ENCODE data around the gene MMAB.

MMAB gene

DNA sequence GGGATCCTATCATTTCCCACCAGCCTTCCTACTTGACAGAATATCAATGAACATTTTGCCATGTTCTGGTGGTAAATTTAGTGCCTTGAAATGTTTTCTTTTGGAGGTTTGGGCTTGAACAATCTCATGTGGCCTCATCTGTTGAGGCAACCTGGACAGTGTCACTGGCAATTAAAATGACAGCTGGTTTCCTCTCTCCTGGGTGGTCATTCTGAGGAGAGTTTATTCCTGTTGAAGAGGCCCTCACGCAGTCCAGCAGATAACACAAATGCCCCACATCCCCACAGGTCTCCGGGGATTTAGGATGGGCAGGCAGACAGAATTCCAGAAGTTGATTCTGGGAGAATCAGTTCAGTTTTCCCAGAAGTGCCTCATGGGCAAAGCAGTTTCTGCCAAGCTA, 41.9 kb downstream of the MMAB start:
- TF ChIP-seq, protein P1, sequence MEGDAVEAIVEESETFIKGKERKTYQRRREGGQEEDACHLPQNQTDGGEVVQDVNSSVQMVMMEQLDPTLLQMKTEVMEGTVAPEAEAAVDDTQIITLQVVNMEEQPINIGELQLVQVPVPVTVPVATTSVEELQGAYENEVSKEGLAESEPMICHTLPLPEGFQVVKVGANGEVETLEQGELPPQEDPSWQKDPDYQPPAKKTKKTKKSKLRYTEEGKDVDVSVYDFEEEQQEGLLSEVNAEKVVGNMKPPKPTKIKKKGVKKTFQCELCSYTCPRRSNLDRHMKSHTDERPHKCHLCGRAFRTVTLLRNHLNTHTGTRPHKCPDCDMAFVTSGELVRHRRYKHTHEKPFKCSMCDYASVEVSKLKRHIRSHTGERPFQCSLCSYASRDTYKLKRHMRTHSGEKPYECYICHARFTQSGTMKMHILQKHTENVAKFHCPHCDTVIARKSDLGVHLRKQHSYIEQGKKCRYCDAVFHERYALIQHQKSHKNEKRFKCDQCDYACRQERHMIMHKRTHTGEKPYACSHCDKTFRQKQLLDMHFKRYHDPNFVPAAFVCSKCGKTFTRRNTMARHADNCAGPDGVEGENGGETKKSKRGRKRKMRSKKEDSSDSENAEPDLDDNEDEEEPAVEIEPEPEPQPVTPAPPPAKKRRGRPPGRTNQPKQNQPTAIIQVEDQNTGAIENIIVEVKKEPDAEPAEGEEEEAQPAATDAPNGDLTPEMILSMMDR (IDR thresholded peaks at IDR 0.05; ENCODE audit: extremely low read depth, missing control alignments) = no peak
- no peak for DNase-seq (ENCODE audit: low spot score)

DNA sequence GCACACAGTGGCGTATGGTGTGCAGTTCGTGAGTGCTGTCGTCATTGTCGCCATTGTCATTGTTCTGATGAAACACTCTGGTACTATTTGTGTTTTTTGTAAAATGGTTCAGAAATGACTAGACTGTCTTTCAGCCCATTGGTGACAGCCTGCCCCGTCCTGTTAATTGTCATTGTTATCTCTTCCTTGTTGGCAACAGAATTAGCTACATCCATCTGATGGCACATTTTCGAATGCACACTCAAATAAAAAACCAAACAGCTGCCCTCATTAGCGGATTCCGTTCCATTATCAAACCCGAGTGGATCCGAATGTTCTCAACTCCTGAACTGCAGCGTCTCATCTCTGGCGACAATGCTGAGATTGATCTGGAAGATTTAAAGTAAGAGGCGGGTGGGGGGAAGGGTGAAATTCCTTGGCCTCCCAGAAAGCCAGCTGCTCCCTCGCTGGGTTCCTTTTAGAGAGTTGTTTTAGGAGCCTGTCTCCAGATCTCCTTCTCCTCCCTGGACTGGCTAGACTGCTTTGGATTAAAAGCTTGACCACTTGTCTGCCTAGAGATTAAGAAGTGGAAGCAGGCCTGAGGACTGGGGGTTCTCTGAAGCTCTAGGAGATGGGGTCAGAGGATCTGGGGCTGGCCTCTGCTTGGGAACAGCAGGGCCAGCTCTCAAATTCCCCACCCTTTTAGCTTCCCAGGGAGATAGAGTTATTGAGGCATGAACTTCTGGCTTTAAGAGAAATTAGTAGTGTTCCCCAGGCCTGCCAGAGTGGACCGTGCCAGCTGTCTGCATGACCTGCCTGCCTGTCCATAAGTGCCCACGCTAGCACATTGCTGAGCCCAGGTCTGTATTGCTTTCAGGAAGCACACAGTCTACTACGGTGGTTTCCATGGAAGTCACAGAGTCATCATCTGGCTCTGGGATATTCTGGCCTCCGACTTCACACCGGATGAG, 43.3 kb downstream of the MMAB start:
- TF ChIP-seq, protein P1 (IDR thresholded peaks at IDR 0.05; ENCODE audit: extremely low read depth, missing control alignments) = no peak
- DNase-seq (ENCODE audit: low spot score) = no peak

DNA sequence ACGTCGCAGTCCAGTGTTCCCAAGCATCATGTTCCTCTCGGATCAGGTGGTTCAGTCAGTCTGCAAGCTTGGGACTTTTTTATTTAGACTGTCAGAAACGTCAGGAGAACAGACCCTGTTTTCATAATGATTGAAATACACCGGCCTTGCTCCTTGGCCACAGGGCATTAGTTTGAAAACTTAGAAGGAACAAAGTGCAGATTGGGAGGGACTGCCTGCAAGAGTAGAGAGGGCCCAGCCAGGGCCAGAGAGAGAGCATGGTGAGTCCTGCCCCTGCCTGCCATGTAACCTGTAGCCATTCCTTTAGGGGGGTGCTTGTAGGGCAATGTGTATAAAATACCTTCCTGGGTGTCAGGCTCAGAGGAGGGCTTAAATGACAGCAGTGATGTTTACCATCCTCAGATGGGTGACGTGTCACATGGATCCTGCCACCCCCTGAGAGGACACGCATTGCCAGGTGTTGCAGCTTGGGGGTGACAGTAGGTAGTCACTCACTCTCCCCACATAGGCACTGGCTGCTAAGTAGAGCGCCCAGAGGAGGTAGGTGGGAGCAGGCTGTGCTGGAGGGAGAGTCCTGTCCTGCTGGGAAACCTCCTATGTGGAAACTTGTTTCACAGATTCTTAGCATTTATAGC, 45.7 kb downstream of the MMAB start:
- DNase-seq (ENCODE audit: low spot score) = no peak
- TF ChIP-seq, protein P1 (IDR thresholded peaks at IDR 0.05; ENCODE audit: extremely low read depth, missing control alignments) = no peak

DNA sequence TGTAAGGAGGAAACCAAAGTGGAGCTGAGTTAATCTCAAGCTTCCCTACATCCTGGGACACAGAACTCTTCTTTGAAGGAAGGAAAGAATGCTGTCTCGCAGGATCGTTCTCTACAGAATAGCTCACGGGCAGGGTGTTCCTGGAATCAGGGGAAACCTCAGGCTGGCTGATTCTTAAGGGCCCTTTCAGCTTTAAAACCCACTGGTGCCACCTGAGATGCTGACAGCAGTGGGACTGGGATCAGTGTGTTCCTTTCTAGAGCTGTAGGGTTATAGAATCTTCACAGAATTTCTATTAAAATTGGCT, 48.1 kb downstream of the MMAB start:
- no peak for DNase-seq (ENCODE audit: low spot score)

DNA sequence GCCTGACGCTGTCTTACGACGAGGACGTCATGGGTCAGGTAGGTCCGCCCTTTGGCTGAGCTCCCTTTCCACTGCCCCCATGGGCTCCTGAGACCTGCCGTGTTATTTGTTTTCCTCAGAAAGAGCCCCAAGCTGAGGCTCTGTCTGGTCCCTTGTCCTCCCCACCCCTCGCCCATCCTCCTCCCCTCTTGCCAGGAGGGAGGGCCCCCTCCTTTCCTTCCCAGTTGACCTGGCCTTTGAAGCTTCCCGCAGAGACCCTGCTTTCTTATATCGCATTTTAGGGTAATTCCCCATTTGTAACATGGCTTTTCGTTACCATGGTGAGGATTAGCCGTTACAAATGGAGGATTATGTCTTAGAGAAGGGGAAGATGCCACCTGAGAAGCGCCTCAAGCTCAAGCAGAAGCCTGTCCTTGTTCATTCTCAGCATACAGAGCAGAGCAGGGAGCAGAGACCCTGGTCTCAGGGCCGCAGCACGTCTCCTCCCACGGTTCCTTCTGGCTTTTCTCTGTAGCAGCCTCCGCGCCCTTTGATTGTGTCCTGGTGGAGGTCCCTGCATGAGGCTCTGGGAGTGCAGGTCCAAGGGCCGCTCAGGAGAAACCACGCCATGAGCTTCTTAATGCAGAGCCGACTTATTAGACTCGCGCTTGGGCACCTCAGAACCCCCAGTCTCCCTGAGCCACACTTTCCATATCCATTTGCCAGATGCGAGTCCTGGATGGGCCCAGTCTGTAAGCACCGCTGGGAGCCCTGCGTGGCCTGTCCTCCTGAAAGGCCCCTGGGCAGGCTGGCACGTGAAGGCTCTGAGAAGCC, 48.6 kb downstream of the MMAB start:
- TF ChIP-seq, protein P1 (IDR thresholded peaks at IDR 0.05; ENCODE audit: extremely low read depth, missing control alignments) = no peak
- DNase-seq (ENCODE audit: low spot score) = no peak

More for the DNA sequence above, 48.1 kb downstream of the MMAB start:
- TF ChIP-seq, protein P1 (IDR thresholded peaks at IDR 0.05; ENCODE audit: extremely low read depth, missing control alignments) = no peak

DNA sequence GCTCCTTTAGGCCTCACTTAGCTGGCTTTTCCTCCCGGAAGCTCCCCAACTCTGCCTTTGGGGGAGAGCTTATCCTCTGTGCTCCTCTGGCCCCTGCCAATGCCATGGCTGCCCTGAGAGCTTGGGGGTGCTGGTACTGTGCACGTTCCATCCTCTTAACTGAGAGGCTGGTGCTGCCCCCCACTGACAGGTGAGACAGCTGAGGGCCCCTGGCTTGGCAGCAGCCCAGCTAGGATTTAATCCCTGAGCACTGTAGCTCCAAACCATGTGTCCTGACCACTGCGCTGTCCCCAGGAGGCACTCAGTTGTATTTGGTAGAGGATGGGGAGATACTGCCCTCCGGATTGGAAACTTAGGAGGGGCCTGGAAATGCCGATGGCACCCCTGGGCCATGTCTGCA, 49.8 kb downstream of the MMAB start:
- no peak for DNase-seq (ENCODE audit: low spot score)
- TF ChIP-seq, protein P1 (IDR thresholded peaks at IDR 0.05; ENCODE audit: extremely low read depth, missing control alignments) = no peak
